Measurements from ENCODE around the gene UNC119B. TPM values are rescaled to one million over a fixed set of nuclear protein-coding genes. Genes with fewer than 3 reads are reported as not detected.

UNC119B gene
- total RNA-seq, 5 donors from 2014 or later (not counting 1 experiment from before 2014, with no cell fraction given) = 14.3 to 26.1 (median 22.6) TPM

Other genes with a start within 250 kb of the UNC119B start
- 100 to 1,000 TPM; 134 to 149 (median 135) TPM for gene SRSF9, start 240.7 kb upstream of the UNC119B start, total RNA-seq
- 10 to 100 TPM; 47.2 to 90.1 (median 75.5) TPM for gene DYNLL1, start 214.3 kb upstream of the UNC119B start, total RNA-seq
- gene COQ5, start 181.3 kb upstream of the UNC119B start, total RNA-seq = 10 to 100 TPM; 11.3 to 23.4 (median 21.5) TPM
- 100 to 1,000 TPM; 204 to 348 (median 222) TPM for gene RNF10, start 176.1 kb upstream of the UNC119B start, total RNA-seq
- gene POP5, start 129.1 kb upstream of the UNC119B start, total RNA-seq = 10 to 100 TPM; 40.6 to 69.0 (median 63.1) TPM
- not detected for gene CABP1, start 69.8 kb upstream of the UNC119B start, total RNA-seq
- 10 to 100 TPM; 26.3 to 61.3 (median 55.3) TPM for gene MLEC, start 23.3 kb upstream of the UNC119B start, total RNA-seq
- 10 to 100 TPM in 4 of 5 donors, 1 to 10 TPM in 1; 7.5 to 22.5 (median 20.4) TPM for gene ACADS, start 15.4 kb downstream of the UNC119B start, total RNA-seq
- 10 to 100 TPM; 36.5 to 46.6 (median 41.8) TPM for gene SPPL3, start 193.9 kb downstream of the UNC119B start, total RNA-seq